Suppressor macrophage treated with lipopolysaccharide for 4 hours (primary cell): ENCODE measurements around the gene WDR17.

Source experiments
- DNase-seq: peaks from one replicate; pipeline ENCODE4 v3.0.0-alpha.2; 2020

The WDR17 gene

GRCh38 chr4:176102414-176103063 lies 36.9 kb downstream of the WDR17 start:
- DNase-seq = no peak

GRCh38 chr4:176107695-176108094 lies 42.1 kb downstream of the WDR17 start:
- DNase-seq = no peak

- DNase-seq = peak; percentile 46
Observed at GRCh38 chr4:176123710-176124407, 58.2 kb downstream of the WDR17 start.

GRCh38 chr4:176125063-176125462 lies 59.4 kb downstream of the WDR17 start:
- no peak for DNase-seq

GRCh38 chr4:176134670-176135069 lies 69.0 kb downstream of the WDR17 start:
- no peak for DNase-seq

- DNase-seq = no peak
Observed at GRCh38 chr4:176137631-176138030, 72.0 kb downstream of the WDR17 start.

DNA sequence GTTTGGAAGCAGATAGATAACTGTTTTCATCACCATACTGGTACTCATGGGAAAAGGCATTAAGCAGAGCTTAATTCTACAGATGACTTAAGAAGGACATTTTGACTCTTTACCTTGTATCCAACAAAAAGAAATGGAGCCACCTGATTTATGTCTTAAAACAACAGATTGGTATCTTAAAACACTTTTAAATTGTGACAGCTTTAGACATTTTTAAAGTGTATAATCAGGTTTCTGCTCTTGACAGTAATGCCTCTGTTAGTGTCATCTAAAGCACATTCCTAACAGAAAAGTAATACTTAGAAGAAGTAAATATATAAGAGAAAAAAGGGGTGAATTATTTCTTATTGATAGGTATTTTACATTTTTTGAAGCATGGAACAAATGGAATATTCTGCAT lies 73.9 kb downstream of the WDR17 start:
- no peak for DNase-seq

- DNase-seq = no peak
Observed at GRCh38 chr4:176142253-176142652, 76.6 kb downstream of the WDR17 start.

GRCh38 chr4:176149680-176150355 lies 84.2 kb downstream of the WDR17 start:
- no peak for DNase-seq

DNA sequence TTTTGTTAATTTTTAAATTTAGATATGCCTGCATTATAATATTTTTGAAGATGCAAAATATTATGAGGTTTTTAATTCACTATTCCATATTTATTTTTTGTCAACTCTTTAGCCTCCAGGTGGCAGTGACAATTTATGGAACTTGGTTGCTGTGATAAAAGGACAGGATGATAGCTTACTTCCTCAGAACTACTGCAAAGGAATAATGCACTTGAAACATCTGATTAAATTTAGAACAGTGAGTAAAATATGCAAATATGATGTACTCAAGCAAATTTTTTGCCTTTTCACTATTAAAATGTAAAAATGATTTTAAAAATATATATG lies 84.7 kb downstream of the WDR17 start:
- peak; percentile 12 for DNase-seq

DNA sequence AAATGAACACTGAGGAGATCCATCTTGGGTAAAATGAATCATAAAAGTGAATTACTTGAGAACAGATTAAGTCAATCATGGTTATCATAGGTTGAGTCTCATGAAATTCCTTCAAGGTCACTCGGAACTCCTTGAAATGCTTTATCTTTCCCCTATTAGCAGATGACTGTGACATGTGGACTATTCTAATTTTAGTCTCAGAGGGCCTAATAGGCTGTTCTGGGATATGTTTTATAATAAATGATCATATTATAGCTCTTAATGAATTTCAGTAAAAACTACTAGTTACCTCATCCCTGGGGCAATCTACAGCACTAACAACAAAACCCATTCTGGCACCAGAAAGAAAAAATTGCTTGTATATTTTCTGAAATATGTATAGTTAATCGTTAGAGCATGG lies 85.1 kb downstream of the WDR17 start:
- no peak for DNase-seq

DNA sequence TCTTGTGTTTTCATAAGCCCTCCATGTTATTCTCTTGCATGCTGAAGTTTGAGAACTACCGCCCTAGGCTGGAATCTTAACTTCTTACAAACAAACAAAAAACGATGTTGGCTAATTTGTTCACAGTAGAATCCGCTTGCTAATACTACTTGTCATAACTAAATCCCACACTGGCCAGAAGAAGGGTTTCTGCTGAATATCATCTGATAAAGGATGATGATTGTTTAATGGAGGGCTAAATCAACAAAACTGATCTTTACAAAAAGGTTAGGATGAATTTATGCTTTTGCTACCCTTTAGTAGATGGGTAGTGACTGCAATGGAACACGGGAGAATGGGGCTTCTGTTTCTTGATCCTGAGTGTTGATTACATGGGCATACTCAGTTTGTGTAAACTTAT lies 87.5 kb downstream of the WDR17 start:
- no peak for DNase-seq

GRCh38 chr4:176156656-176157055 lies 91.0 kb downstream of the WDR17 start:
- DNase-seq = no peak

GRCh38 chr4:176163041-176163440 lies 97.4 kb downstream of the WDR17 start:
- no peak for DNase-seq

DNA sequence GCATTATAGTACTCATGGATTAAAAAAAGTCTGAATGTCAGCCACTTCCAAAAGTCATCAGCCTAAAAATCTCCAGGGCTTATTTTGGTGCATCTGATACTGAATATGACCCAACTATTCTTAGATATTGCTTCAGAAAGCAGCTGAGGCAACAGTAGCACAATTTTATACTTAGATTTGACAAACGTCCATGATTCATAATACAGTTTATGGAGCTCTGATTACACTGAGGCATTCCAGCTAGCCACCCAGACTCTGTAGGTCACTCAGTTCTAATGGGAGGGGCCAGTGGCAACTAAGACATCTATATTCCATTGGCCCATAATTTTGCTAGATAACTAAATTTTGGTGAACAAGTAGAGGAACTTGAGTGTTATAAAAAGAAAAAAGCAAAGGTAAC lies 119.4 kb downstream of the WDR17 start:
- no peak for DNase-seq

DNA sequence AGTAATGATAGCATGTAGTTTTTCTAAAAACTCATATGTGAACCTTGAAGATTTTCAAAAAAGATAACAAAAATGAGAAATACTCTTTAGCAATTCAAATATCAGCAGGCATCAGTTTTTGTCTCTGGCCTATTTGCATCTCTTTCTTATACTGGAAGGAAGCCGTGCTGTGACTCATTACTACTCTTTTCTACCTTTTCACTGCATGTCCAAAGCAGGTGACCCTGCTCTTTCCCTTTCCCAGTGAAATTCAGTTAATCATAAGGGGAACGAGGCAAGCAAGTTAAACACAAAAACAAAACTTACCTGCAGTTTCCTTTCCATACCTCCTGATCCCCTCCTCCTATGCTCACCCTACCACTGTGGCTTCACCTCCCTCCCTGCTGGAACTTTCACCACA lies 120.4 kb downstream of the WDR17 start:
- no peak for DNase-seq

DNA sequence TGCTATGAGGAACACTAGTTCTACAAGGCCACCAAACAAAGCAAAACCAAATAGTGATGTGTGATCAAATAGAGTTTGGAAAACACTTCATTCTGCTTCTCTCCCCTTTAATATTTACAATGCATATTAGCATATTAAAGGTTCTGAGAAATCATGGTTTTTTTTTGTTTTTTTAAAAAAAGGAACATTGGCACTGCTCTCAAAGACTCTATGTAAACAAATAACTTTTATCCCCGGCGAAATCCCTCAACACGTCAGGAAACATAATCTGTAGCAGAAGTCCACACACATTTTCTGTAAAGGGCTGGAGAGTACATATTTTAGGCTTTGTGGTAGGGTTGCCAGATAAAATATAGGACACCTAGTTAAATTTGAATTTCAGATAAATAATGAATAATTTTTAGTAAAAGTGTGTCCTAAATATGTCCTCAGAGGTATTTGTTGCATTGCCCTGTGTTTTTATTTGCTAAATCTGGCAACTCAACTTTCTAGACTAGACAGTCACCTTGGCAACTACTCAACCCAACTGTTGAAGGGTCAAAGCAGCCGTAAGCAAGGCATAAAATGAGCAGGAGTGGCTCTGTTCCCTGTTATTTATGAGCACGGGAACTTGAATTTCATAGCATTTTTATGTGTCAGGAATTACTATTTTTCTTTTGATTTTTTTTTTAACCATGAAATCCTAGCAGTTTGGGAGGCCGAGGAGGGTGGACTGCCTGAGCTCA lies 121.2 kb downstream of the WDR17 start:
- DNase-seq = no peak

- DNase-seq = no peak
Observed at GRCh38 chr4:176187624-176188023, 122.0 kb downstream of the WDR17 start.

DNA sequence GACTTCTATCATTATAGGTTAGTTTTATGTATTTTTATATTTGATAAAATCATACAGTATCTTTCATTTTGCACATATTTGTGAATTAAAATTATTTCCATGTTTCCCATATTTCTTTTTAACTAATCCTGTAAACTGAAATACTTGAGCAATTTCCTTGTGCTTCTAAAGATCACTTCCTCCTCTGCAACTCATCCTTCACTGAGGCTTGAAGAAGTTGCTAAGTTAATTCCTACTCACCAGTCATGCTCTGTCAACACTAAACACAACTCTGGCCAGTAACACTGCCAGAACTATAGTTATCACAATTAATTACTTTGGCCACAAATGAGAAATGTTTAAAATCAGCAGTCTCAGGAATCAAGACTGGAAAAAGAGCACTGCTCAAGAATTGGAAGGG lies 123.0 kb downstream of the WDR17 start:
- DNase-seq = peak; percentile 11

GRCh38 chr4:176189891-176190795 lies 124.5 kb downstream of the WDR17 start:
- DNase-seq = no peak

DNA sequence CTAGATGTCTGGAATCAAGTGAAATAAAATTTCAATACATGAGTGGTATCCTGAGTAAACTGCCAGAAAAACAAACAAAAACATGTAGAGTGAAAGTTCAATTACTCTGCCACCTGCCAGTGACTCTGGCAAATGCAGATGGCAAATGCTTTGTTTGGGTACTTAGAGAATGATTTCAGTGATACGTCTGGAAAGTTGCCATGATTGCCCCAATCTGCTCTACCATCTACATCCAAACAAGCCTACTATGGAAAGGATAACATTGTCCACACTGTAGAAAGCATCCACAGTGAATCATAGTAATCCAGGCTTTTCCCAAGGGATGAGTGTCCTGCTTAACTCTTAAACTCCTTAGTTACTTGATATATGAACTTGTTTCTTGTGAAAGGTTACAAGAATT lies 126.3 kb downstream of the WDR17 start:
- DNase-seq = no peak

DNA sequence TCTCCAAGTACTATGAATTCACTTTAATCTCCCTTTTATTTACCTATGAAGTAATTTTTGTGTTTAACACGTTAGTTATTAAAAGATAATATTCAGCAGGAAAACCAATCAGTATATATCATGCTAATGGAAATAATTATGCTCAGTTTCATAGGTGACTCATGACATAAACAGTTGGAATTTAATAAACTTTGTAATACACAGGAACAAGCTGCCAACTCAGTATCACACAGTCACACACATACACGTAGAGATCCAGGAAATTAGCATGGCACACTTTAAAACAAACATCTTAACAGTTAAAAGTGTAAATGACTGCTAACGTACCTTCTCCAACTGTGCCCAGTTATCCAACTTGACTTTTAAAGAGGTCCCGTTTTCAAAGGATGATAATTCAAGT lies 127.5 kb downstream of the WDR17 start:
- no peak for DNase-seq

GRCh38 chr4:176193938-176194337 lies 128.3 kb downstream of the WDR17 start:
- DNase-seq = no peak
